Liver (tissue), 3 donors: ENCODE measurements around the gene ADORA2B.

ENCODE experiments used
- CTCF ChIP-seq: fragments of 150-350 bp; IDR thresholded peaks from 2 replicates; pipeline ENCODE4 v1.5.1; 2017; ENCODE audit warnings: improper control_type of control experiment, low read depth, low read length; ENCODE audit not compliant: missing input control
- EGR1 ChIP-seq, 2 donors: IDR thresholded peaks; 2 replicates each; pipeline ENCODE4 v1.6.1; 2016 to 2018; ENCODE audit warnings: antibody characterized with exemption in 2 of 2, low read depth in 2 of 2
- GABPA ChIP-seq, 2 donors: IDR thresholded peaks in 1 of 2; conservative IDR thresholded peaks in 1 of 2; 2 replicates each; pipeline ENCODE4 v1.6.1; 2016; ENCODE audit warnings: antibody characterized with exemption in 2 of 2, mild to moderate bottlenecking in 1 of 2, moderate library complexity in 1 of 2
- JUND ChIP-seq, 2 donors: IDR thresholded peaks; 2 replicates each; pipeline ENCODE4 v1.6.1; 2016; ENCODE audit warnings: antibody characterized with exemption in 2 of 2
- REST ChIP-seq: IDR thresholded peaks from 2 replicates; pipeline ENCODE4 v1.6.1; 2016; ENCODE audit warnings: antibody characterized with exemption, mild to moderate bottlenecking
- TAF1 ChIP-seq: conservative IDR thresholded peaks from 2 replicates; pipeline ENCODE4 v1.6.1; 2016; ENCODE audit warnings: antibody characterized with exemption, mild to moderate bottlenecking
- YY1 ChIP-seq: IDR thresholded peaks from 2 replicates; pipeline ENCODE4 v1.6.1; 2016; ENCODE audit warnings: antibody characterized with exemption, mild to moderate bottlenecking
- ZBTB33 ChIP-seq: IDR thresholded peaks from 2 replicates; pipeline ENCODE4 v1.6.1; 2016; ENCODE audit warnings: antibody characterized with exemption
- TF ChIP-seq, protein P1 (sequence below): IDR thresholded peaks from 2 replicates; pipeline ENCODE4 v1.6.1; 2016; ENCODE audit warnings: antibody characterized with exemption
- donor health status: healthy.
- donor health status: healthy.

DNA sequence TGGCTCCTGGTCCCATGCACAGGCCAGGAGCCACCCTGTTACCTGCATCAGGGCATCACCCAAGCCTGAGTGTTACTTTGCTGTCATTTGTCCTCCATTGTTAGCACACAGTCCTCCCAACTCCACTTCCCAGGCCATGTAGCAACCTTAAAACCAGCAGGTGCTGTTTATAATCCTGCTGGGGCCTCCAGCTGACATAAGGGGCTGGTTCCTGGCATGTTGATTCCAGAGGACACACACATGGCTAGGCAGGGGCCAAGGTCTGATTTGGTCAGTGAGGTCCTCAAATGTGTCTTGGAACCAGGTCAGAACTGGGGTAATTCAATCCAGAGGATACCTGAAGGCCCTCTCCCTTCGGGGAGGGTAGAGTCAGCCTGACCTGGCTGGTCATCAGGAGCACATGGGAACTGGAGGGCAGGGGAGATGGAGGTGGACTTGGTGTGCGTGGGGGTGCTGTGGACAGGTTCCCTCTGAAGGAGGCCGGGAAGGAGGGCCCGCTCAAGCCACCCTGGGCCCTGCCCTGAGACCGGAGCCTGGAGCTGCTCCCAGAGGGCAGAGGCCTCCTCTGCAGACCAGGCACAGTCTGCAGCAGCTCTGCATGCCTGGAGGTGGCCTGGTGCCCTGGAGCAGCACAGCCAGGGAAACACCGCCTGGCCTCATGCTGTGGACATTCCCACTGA lies 6.6 kb downstream of the ADORA2B start:
- TF ChIP-seq CTCF (no peak), EGR1 (IDR thresholded peaks at IDR 0.05; ENCODE audit: low read depth in 2 of 2) (no peak), YY1 (no peak), JUND (IDR thresholded peaks at IDR 0.05) (no peak), ZBTB33 (no peak), REST (no peak), TAF1 (no peak), GABPA (IDR thresholded peaks at IDR 0.05 in 1 of 2, conservative IDR thresholded peaks at IDR 0.05 in 1 of 2) (no peak)
- TF ChIP-seq, protein P1, sequence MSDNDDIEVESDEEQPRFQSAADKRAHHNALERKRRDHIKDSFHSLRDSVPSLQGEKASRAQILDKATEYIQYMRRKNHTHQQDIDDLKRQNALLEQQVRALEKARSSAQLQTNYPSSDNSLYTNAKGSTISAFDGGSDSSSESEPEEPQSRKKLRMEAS, result no peak
